ENCODE measurements around the gene CCDC157. TPM values are rescaled to one million over a fixed set of nuclear protein-coding genes. Genes with fewer than 3 reads are reported as not detected.

The CCDC157 gene
- total RNA-seq = 1.3 and 1.5 TPM in 2 replicates

DNA sequence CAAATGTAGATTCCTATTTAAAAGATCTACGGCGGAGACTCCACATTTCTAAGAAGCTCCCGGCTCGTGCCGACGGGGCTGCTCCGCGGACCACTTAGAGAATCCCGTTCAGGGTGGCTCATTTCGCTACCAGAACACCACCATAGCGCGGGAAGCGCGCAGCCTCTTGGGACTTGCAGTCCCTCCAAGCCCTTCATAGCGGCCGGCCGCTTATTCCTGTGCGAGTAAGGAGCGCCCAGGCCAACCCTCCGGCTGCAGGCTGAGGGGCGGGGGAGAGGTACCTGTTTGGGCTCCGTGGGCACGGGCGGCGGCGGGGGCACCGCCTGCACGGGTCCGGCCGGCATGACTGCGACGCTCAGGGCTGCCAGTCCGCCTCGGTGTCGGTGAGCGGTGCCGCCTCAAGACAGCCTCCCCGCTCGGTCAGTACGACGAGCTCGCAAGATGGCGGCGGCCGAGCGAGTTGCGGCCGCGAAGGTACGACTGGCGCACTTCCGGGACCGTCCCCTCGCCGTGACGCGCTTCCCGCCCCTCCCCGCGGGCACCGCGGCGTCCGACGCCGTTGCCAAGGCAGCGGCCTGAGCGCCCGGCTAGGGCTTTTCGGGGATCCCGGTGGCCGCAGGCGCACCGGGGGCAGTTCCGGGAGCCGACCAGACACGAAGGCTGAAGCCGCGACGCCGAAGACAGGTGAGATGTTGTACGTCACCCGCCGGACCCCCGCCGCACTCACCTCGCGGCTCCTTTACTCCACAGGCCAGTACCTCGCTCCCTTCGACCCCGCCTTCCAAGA lies at the start of gene CCDC157, which contains the start of gene SF3A1:
CCDC157 (plus strand) TSS at position 559 of the 787 bp plus-strand sequence. CDS start 8,994 bp downstream, outside the sequence.
SF3A1 (minus strand) TSS at position 446 of the 787 bp plus-strand sequence; CDS start at position 344, 102 bp downstream.
- peak; percentile 84 to 93 for DNase-seq (ENCODE audit: low read depth in 2 of 2)

DNA sequence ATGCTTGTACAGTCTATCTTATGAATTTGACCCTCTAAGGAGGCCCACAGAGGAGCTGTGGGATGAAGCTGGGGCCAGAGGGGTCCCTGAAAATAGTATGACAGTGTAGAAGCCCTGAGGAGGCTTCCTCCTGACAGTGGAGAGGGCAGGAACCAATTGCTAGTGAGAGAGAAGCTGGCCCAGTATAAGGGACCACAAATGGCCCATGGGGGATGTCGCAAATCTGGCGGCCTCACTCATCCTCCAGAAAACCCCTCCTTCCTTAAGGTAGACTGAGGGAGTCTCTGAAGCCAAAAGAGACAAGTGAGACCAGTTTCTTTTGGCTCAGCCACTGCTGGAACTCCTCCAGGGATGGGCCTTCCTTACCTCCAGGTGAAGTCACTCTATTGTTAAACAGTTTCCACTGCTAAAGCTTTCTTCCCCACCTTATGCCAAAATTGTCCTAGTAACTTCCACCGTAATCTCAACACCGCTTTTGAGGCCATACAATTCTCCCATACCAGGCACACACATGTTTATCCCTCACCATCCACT lies 49.7 kb upstream of the CCDC157 start:
- no peak for DNase-seq (ENCODE audit: low read depth in 2 of 2)

DNA sequence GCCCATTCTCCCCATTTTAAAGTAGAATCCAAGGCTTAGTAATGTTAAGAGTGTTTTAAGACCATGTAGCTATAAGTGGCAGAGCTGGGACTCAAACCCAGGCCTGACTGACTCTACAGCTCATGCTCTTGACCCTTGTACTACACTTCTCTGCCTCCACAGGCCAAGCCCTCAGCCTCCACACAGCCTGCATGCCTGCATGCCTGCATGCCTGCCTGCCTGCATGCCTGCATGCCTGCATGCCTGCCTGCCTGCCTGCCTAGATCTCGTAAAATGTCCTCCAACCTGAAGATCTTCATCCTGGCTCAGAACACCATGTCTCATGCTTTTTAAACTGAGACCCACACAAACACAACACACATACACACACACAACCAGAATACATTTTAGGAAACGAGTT lies 48.7 kb upstream of the CCDC157 start:
- no peak for DNase-seq (ENCODE audit: low read depth in 2 of 2)

DNA sequence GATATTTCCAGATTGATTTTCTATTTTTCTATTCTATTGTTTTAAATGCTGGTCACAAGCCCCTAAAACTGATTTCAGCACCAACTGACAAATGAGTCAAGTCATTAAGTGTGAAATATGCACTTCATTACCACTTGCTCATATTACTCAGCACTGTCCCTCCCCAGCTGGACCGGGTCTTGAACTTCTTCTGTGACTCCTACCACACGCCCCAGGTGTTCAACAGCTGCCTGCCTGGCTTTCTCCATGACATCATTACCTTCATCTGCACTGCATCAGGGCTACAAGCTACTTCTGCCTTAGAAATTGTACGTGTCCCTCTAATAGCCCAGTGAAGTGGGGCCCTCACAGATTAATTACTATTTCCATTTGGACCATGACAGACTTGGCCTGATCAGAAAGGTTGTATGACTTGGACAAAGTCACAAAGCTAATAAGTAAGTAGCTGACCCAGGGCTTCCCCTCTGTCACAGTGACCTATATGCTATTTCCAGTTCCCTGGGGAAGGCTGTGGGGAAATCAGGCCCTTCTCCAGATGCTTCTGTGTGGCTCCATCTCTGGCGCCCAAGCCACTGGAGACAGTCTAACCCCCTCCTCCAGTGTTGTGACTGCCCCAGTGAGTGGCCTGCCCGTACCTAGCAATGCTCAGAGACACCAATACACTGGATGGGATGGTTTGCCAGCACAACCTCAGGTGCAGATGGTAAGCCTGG lies 48.1 kb upstream of the CCDC157 start:
- DNase-seq (ENCODE audit: low read depth in 2 of 2) = no peak

DNA sequence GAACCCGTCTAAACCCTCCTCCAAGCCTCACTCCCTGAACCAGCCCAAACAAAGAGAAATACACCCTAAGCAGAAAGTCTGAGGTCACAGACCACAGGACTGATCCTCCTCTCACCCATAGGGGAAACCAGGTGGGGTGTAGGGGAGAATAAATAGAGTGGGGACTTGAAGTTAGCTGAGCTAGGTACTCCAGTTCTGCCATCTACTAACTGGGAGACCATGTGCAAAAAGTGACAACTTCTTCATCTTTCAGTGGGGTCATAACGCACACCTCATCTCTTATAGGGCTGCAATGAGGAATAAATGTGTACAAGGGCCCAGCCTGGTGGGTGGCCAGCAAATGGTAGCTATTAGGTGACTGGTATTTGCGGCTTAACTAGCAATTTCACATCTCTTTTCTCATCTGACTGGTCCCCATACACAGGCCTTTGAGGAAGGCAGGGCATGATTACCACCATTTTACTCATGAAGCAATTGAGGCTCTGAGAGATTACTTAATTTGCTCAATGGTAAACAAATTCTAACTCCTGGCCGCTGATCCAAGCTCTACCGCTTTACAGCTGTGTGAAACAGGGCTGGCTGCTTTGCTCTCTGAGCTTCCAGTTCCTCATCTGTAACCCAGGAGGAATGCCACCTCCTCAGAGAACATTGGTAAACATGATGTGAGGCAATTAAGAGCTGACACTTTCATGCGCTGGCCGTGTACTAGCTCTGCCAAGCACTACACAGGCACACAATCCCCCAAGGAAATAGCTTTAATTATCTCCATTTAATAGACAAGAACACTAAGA lies 46.7 kb upstream of the CCDC157 start:
- DNase-seq (ENCODE audit: low read depth in 2 of 2) = no peak

DNA sequence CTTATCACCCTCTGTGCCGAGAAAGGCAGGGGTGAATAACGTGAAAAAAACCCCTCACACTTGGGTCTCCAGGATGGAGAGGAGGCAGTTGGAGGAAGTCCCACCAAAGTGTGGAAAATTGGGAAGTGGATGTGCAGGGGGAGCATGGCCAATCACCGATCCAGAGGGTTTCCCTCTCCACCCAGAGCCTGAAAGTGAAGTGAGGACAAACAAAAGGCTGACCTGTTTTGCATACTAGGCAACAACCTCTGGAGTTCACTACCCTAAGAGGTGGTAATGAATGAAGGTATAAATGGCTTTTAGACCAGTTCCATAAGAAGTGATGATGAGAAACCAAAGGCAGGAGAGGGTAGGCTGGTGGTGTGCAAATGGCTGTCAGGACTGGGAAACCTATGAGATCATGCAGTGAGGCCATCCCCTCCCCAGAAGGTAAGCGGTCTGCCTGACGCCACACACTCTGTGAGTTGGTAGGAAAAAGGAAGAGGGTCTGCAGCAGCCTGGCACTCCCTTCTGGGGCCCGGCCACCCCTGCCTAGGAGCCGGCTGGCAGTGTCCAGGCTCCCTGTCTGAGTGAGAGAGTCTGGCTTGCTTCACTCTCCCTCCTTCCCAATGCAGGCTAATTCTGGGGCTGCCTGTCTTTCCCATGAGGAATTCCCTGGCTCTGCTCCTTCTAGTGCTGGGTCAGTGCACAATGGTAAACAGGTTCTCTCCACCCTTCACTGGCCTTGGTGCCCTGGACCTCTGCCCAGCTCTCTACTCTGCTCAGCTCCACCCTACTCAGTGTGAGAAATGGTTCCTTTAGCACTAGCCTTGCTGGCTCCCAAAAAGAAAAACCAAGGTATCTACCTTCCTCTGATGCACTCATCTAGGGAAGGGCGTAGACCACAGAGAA lies 45.7 kb upstream of the CCDC157 start:
- no peak for DNase-seq (ENCODE audit: low read depth in 2 of 2)

DNA sequence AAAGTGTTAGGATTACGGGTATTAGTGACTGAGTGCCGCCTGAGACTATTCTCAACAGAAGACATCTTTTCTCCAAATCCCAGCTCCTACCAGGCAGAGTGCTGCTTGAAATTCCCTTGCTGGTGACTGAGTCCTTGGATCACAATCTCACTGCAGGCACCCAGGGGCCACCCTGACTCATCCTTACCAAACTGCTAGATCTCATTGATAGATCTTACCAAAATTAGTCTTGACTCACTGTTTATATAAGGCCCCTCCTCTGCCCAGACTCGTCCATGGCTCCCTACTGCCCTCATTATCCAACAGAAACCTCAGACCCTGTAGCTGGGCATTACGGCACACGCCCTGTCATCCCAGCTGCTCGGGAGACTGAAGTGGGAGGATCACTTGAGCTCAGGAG lies 44.8 kb upstream of the CCDC157 start:
- no peak for DNase-seq (ENCODE audit: low read depth in 2 of 2)

DNA sequence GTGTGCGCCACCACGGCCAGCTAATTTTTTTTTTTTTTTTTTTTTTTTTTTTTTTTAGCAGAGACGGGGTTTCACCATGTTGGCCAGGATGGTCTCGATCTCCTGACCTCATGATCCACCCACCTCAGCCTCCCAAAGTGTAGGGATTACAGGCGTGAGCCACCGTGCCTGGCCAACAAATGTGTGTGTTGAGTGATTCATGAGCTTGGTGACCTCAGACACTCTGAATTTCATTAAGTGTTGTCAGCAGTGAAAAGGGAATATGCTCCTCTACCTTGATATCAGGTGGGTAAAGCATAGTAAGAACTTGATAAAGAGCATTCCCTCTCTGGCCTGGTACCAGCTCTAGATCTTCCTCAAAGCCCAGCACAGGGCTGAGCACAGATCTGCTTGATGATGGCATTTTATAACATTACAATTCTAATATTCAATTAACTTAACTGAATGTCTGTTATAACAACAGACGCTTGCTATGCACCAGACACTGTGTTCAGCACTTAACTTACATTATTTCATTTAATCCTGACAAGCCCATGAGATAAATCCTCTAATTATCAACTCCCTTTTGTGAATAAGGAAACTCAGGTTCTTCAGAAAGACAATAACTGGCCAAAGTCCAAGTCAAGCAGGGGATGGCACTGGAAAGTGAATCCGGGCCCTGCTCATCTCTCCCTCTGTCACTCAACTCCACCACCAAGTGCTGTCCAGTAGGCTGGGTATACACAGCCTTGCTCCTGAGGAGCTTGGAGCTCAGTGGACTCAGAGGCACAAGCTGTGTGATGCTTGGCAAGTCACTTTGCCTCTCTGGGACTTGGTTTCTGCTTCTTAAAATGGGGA lies 43.1 kb upstream of the CCDC157 start:
- no peak for DNase-seq (ENCODE audit: low read depth in 2 of 2)

DNA sequence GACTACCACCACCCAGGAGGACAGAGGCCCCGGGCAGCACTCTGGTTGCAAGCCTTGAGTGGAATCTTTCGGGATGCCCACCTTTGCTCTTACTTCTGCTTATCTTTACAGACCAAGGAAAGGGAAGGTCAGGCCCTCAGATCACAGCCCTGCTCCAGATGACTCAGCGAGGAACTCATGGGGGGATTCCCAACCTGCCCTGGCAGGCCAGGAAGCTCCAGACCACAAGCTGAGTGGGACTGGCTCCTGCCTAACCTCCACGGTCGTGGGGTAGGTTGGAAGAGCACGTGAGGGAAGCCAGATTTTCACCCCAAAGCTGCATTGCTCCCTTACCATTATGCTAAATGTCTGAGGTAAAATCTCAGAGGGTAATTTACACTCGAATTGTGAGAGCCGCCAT lies 41.9 kb upstream of the CCDC157 start:
- peak in 1 of 2 donors; percentile 65 for DNase-seq (ENCODE audit: low read depth in 2 of 2)

DNA sequence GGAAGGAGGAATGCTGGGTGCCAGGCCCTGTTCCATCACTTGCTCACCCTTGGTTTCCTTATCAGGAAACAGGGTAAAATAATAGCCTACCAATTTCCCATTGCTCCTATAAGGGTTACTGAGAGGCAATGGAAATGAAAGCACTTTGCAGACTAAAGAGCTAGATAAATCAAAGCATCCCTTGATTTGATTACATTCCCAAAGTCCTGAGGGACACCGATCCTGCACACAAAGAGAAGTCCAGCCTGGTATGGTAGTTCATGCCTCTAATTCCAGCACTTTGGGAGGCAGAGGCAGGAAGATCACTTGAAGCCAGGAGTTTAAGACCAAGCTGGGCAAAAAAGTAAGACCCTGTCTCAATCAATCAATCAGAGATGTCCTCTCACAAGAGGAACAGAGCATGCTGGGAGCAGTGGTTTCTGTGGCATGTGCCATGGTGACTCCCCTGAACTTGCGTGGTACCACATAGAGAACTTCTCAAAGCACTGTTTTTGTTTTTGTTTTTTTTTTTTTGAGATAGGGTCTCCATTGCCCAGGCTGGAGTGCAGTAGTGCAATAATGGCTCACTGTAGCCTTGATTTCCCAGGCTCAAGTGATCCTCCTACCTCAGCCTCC lies 40.7 kb upstream of the CCDC157 start:
- no peak for DNase-seq (ENCODE audit: low read depth in 2 of 2)

DNA sequence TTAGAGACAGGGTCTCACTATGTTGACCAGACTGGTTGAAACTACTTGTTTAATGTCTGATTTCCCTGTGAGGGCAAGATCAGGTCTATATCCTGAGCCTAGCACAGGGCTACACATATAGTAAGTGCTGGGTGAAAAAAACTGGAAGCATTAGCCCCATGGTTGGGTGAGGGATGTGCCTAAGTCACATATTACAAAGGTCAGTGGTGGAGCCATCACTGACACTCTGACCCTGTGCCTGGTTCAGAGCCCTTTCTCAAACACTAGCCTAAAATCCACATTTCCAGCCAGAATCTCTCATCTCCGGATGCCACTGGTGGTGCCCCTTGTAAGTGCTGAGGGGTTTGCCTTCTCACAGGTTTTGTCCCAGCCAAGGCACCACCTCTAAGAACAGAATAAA lies 39.0 kb upstream of the CCDC157 start:
- DNase-seq (ENCODE audit: low read depth in 2 of 2) = no peak

DNA sequence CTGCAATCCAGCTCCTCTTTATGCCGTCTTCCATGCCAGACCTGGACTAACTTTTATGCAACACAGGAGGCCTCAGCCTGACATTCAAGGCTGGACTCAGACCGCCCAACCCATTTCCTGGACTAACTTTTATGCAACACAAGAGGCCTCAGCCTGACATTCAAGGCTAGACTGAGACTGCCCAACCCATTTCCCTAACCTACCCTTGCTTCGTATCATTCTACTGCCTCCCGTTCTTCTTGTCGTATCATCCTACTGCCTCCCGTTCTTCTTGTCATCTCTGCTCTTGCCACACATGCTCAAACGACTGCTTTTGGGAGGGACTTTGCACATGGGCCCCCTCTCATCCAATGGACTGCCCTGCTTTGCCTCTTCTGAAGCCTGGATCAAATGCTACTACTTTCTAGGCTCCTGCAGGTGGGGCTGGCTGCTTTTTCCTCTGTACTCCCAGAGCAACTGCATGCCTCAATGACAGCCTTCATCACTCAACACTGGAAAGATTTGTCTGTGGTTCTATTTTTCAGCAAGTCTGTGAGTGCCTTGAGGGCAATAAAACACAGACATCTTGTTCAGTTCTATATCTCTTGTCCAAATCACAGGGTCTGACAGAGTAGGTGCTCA lies 37.9 kb upstream of the CCDC157 start:
- DNase-seq (ENCODE audit: low read depth in 2 of 2) = no peak

DNA sequence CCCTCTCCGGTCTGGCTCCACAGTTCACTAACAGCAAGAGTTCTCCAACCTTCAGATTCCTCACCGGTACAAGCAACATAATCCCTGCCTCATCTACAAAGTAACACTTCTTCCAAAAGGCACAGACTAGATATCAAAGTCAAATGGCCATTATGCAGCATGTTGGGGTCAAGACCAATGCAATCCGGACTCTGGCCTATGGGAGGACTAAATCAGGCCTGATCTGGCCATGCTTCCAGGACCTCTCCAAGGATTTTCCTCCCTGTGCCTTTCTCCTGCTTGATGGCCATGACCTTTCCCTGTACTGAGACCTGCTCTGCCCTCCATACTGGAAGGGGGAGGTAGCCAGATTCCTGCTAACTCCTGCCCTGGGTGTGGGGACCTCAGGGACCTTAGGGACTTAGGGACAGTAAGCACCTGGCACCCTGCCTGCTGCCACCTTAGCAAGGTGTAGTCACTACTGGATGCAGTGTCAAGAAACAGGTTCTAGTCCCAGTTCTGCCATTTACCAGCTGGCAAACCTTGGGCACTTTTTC lies 36.7 kb upstream of the CCDC157 start:
- DNase-seq (ENCODE audit: low read depth in 2 of 2) = no peak

DNA sequence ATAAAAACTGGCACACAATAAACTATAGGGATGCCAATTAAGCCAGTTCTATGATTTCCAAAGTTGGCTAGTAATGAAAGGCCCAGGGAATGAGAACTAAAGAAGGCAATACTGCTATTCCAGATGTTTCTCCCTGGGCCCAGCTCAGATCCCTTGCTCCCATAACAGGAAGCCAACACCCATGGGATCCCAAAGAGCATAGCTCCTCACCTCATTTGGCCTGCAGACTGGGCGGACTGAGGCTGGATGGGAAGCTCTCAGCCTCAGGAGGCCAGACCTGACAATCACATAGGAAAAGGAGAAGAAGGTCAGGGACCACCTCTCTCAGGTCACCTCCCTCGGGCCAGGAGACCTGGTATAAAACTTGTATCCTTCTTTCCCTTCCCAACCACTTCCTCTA lies 35.3 kb upstream of the CCDC157 start:
- no peak for DNase-seq (ENCODE audit: low read depth in 2 of 2)

DNA sequence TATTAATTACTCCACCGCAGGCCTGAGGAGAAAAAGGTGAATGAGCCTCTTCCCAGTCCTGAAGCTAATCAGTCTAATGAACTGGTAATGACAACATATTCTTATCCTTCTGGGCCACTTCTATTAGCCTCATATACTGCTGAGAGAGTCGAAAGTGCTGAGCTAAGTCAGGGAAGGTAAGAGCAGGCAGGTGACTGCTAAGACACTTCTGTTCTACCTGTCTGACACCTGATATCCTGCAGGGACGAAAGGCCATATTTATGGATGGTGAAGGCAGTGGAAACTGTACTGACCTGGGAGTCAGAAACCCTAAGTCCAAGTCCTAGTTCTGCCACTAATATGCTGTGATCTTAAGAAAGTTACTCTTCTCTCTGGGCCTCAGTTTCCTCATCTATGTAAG lies 33.6 kb upstream of the CCDC157 start:
- no peak for DNase-seq (ENCODE audit: low read depth in 2 of 2)

DNA sequence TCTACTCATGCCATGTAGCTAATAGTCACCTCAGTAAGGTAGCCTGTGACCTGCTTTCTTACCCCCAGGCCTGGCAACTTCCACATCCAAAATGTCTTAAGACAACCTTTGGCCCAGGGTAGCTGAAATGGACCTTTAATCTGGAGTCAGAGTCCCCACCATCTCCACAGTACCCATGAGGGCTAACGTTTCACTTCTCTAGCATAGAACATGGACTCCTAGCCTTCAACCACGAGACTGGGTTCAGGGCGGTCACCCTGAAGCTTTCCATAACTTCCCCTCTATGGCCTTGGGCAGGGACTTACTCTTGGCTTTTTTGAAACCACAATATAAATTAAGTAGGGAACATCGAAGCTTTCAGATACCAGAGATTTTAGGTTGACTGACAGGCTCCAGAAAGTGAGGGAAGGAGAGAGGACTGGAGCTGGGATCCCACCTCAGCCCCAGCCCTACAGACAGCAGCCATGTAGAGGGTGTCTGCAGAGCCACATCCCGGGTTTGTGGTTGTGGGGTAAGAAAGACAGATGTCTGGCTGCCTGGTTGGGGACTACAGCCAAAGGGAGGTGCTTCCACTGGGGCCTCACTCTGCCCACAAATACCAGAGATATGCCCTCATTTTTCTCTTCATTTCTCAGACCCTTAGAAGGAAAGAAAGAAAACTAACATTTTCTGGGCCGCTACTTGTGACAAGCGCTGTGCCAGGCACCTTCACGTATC lies 32.6 kb upstream of the CCDC157 start:
- DNase-seq (ENCODE audit: low read depth in 2 of 2) = no peak

DNA sequence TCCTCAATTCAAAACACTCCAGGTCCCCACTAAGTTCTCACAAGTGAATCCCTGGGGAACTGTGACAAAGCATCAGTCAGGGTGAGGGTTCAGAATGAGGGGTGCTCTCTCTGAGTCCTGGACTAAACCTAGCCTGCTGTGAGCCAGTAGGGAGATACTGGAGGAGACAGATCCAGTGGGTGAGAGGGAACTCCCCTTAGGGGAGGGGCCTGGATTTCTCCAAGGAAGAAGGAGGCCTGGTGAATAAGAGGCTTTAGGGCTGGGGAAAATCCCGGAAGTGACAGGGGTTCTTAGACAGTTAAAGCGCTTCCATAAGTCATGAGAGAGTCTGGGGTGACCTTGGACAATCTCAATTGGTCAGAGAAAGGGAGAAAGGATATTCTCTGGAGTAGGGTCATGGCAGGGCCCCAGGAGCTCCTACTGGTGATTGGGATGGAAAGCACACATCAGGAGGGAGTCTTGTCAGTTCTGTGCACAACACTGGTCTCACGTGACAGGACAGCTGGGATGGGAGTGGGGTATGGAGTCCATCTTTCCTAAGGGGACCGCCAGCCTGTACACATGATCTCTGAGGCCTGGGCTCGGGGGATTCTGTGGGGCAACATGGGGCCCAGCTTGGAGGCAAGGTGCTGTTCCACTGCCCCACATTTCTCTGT lies 31.6 kb upstream of the CCDC157 start:
- DNase-seq (ENCODE audit: low read depth in 2 of 2) = peak in 1 of 2 donors; percentile 24
